Neural crest cell (in vitro differentiated cells): ENCODE measurements around the gene FANCI. TPM values are rescaled to one million over a fixed set of nuclear protein-coding genes. Genes with fewer than 3 reads are reported as not detected.
A peak's percentile ranks its signal among the peaks of the same experiment; 100 is the strongest.

Experiments
- DNase-seq: peaks from one replicate; pipeline ENCODE4 v3.0.0; 2021; ENCODE audit warnings: low read depth, mixed read lengths, low spot score
- H3K27ac Mint-ChIP-seq: one replicate; pipeline ENCODE4 v1.8.0; 2021; ENCODE audit warnings: mild to moderate bottlenecking, mixed read lengths; ENCODE audit not compliant: unreplicated experiment
- H3K27me3 Mint-ChIP-seq: 2 replicates; pipeline ENCODE4 v1.8.0; 2021; ENCODE audit warnings: low read depth, mild to moderate bottlenecking, mixed read lengths
- H3K36me3 Mint-ChIP-seq: 2 replicates; pipeline ENCODE4 v1.8.0; 2021; ENCODE audit warnings: low read depth, mild to moderate bottlenecking, mixed read lengths
- H3K4me1 Mint-ChIP-seq: 2 replicates; pipeline ENCODE4 v1.8.0; 2021; ENCODE audit warnings: mixed read lengths
- H3K4me3 Mint-ChIP-seq: one replicate; pipeline ENCODE4 v1.8.0; 2021; ENCODE audit warnings: mild to moderate bottlenecking, mixed read lengths
- H3K9me3 Mint-ChIP-seq: 2 replicates; pipeline ENCODE4 v1.8.0; 2021; ENCODE audit warnings: mixed read lengths
- total RNA-seq: library from RNA; stranded (reverse); gene quantifications from 2 replicates; pipeline ENCODE4 v1.2.1, GENCODE V29; 2021
- TF ChIP-seq, protein P1 (sequence below): fragments of 200-600 bp; sonication (generic); conservative IDR thresholded peaks from 2 replicates; pipeline ENCODE4 v1.5.0; 2021; ENCODE audit warnings: antibody characterized with exemption, mild to moderate bottlenecking

FANCI gene
- total RNA-seq, 1 donor from 2014 or later = 164 TPM

- Mint-ChIP-seq H3K9me3 (no peaks in the 10 kb centered on the region), H3K27me3 (peaks cover 94% of the 10 kb centered on the region)
- TF ChIP-seq, protein P1, sequence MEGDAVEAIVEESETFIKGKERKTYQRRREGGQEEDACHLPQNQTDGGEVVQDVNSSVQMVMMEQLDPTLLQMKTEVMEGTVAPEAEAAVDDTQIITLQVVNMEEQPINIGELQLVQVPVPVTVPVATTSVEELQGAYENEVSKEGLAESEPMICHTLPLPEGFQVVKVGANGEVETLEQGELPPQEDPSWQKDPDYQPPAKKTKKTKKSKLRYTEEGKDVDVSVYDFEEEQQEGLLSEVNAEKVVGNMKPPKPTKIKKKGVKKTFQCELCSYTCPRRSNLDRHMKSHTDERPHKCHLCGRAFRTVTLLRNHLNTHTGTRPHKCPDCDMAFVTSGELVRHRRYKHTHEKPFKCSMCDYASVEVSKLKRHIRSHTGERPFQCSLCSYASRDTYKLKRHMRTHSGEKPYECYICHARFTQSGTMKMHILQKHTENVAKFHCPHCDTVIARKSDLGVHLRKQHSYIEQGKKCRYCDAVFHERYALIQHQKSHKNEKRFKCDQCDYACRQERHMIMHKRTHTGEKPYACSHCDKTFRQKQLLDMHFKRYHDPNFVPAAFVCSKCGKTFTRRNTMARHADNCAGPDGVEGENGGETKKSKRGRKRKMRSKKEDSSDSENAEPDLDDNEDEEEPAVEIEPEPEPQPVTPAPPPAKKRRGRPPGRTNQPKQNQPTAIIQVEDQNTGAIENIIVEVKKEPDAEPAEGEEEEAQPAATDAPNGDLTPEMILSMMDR = peak; percentile 98
Measured at GRCh38 chr15:89358755-89359439, 115.1 kb downstream of the FANCI start.

GRCh38 chr15:89359471-89360293 lies 115.9 kb downstream of the FANCI start:
- no peak for DNase-seq
- H3K36me3 Mint-ChIP-seq = no peaks in the 10 kb centered on the region
- H3K9me3 Mint-ChIP-seq = no peaks in the 10 kb centered on the region
- no peak overlapping the region for H3K4me3 Mint-ChIP-seq
- TF ChIP-seq, protein P1 = no peak
- no peak overlapping the region for H3K27ac Mint-ChIP-seq
- peaks cover 95% of the 10 kb centered on the region for H3K27me3 Mint-ChIP-seq
- peaks cover 21% of the 10 kb centered on the region for H3K4me1 Mint-ChIP-seq

More at GRCh38 chr15:89358755-89359439, 115.1 kb downstream of the FANCI start:
- H3K4me1 Mint-ChIP-seq = peaks cover 21% of the 10 kb centered on the region
- no peak overlapping the region for H3K27ac Mint-ChIP-seq
- peak overlapping the region; percentile 64 for H3K4me3 Mint-ChIP-seq
- DNase-seq = peak; percentile 86
- H3K36me3 Mint-ChIP-seq = no peaks in the 10 kb centered on the region

GRCh38 chr15:89360294-89360971 lies 116.7 kb downstream of the FANCI start:
- Mint-ChIP-seq H3K9me3 (no peaks in the 10 kb centered on the region), H3K4me3 (peak overlapping the region; percentile 32), H3K36me3 (no peaks in the 10 kb centered on the region), H3K27me3 (peaks cover 95% of the 10 kb centered on the region), H3K4me1 (peaks cover 21% of the 10 kb centered on the region), H3K27ac (peak overlapping the region; percentile 81)
- TF ChIP-seq, protein P1 = no peak
- no peak for DNase-seq

DNA sequence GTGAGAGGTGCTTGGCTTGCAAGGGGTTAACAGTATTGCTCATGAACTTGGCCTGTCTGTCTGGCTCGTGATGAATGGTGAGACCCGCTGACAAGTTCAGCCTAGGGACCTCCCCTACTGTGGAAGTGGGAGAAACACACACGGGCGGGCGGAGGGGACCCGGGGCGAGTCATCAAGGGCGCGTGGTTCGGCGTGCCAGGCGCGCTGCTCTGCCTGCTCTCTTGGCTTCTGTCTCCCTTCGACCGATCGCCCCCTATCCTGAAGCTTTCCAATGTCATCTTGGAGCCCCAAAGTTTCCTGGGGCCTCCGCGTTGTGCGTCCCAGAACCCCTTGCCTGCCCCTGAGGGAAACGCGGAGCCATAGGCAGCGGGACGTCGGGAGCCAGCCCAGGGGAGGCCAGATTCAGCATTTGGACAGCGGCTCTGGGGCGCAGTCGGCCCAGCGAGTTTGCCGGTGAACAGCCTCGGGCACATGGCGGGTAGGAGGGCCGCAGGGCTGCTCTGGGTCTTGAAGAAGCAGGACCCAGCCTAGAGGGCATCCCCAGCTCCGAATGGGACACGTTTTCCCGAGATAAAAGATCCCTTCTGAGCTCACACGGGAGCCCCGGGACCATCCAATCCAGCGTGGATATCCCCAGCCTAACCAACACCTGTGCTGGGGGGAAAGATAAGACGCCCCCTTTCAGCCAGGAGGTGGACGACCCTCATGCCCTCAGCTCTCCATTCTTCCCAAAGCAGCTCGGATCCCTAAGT lies 117.8 kb downstream of the FANCI start:
- Mint-ChIP-seq H3K27ac (no peak overlapping the region), H3K27me3 (peaks cover 95% of the 10 kb centered on the region), H3K9me3 (no peaks in the 10 kb centered on the region), H3K4me3 (peak overlapping the region; percentile 76), H3K4me1 (peaks cover 21% of the 10 kb centered on the region), H3K36me3 (no peaks in the 10 kb centered on the region)
- DNase-seq = peak; percentile 80
- TF ChIP-seq, protein P1 = no peak
